ENCODE results near the gene MPST. TPM values are rescaled to one million over a fixed set of nuclear protein-coding genes. Genes with fewer than 3 reads are reported as not detected.

MPST gene
- total RNA-seq, 1 experiment from 2014 or later = 73.0 TPM

DNA sequence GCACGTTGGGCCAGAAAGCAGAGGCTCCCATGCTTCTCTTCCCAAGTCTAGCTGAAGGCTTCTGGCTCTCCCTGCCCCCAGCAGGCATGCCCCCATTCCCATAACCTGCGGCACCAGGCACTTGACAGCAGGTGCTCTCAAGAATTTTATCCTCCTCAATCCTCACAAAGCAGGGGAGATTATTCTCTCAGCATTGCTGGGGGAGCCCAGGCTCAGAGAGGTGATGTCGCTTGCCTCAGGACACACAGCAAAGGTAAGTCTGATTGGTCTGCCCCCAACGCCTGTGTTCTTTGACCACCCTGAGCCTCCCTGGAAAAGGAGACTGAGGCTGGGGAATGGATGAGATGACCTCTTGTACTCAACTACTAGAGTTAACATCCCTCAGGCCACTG lies 5.1 kb upstream of the MPST start:
- no TSS peak for BruUV-seq (replicated peaks)
- TF ChIP-seq CTCF (IDR thresholded peaks at IDR 0.05; ENCODE audit: unreplicated experiment) = no peak
- no peak overlapping the region for H3K27ac Mint-ChIP-seq (ENCODE audit: unreplicated experiment)
- no peak for DNase-seq
- H3K9me3 Mint-ChIP-seq (ENCODE audit: low read depth, unreplicated experiment) = peaks cover 4% of the 10 kb centered on the region
- peaks cover 10% of the 10 kb centered on the region for H3K27me3 Mint-ChIP-seq (ENCODE audit: unreplicated experiment)
- peaks cover 63% of the 10 kb centered on the region for H3K36me3 Mint-ChIP-seq (ENCODE audit: insufficient read depth, unreplicated experiment)
- peaks cover 26% of the 10 kb centered on the region for H3K4me1 Mint-ChIP-seq (ENCODE audit: low read depth, unreplicated experiment)
- intact Hi-C loops (cut with micrococcal nuclease; ENCODE audit: unreplicated experiment) = no loop called here
- H3K4me3 Mint-ChIP-seq (ENCODE audit: low read depth, unreplicated experiment) = no peak overlapping the region
- CTCF ChIA-PET = interaction anchor here (1.5 kb wide), 1 partner anchor 37 kb away, joined by 3 read pairs; no protein-coding TSS in a partner anchor

- no peak for TF ChIP-seq CTCF (IDR thresholded peaks at IDR 0.05; ENCODE audit: unreplicated experiment)
- CTCF ChIA-PET = interaction anchor here (1.1 to 1.5 kb wide), 2 partner anchors 29 to 38 kb away, joined by 3 to 5 read pairs; no protein-coding TSS in a partner anchor
- intact Hi-C loops (cut with micrococcal nuclease; ENCODE audit: unreplicated experiment) = no loop called here
- Mint-ChIP-seq H3K27ac (ENCODE audit: unreplicated experiment) (peak overlapping the region; percentile 53), H3K9me3 (ENCODE audit: low read depth, unreplicated experiment) (no peaks in the 10 kb centered on the region), H3K4me3 (ENCODE audit: low read depth, unreplicated experiment) (no peak overlapping the region), H3K4me1 (ENCODE audit: low read depth, unreplicated experiment) (peaks cover 26% of the 10 kb centered on the region), H3K27me3 (ENCODE audit: unreplicated experiment) (peaks cover 4% of the 10 kb centered on the region), H3K36me3 (ENCODE audit: insufficient read depth, unreplicated experiment) (peaks cover 63% of the 10 kb centered on the region)
- no peak for DNase-seq
- no TSS peak for BruUV-seq (replicated peaks)
These were observed 4.5 kb upstream of the MPST start for GRCh38 chr22:37014835-37015586.

- CTCF ChIA-PET = interaction anchor here (1.1 to 1.5 kb wide), 2 partner anchors 29 to 38 kb away, joined by 3 to 5 read pairs; no protein-coding TSS in a partner anchor
- Mint-ChIP-seq H3K9me3 (ENCODE audit: low read depth, unreplicated experiment) (no peaks in the 10 kb centered on the region), H3K27ac (ENCODE audit: unreplicated experiment) (peak overlapping the region; percentile 53), H3K4me1 (ENCODE audit: low read depth, unreplicated experiment) (peaks cover 26% of the 10 kb centered on the region), H3K27me3 (ENCODE audit: unreplicated experiment) (no peaks in the 10 kb centered on the region), H3K4me3 (ENCODE audit: low read depth, unreplicated experiment) (no peak overlapping the region), H3K36me3 (ENCODE audit: insufficient read depth, unreplicated experiment) (peaks cover 63% of the 10 kb centered on the region)
- DNase-seq = no peak
- TF ChIP-seq CTCF (IDR thresholded peaks at IDR 0.05; ENCODE audit: unreplicated experiment) = no peak
- intact Hi-C loops (cut with micrococcal nuclease; ENCODE audit: unreplicated experiment) = no loop called here
- no TSS peak for BruUV-seq (replicated peaks)
These were observed 4.0 kb upstream of the MPST start for GRCh38 chr22:37015587-37015878.

- Mint-ChIP-seq H3K4me3 (ENCODE audit: low read depth, unreplicated experiment) (peak overlapping the region; percentile 95), H3K4me1 (ENCODE audit: low read depth, unreplicated experiment) (peaks cover 29% of the 10 kb centered on the region), H3K9me3 (ENCODE audit: low read depth, unreplicated experiment) (no peaks in the 10 kb centered on the region), H3K36me3 (ENCODE audit: insufficient read depth, unreplicated experiment) (peaks cover 62% of the 10 kb centered on the region), H3K27ac (ENCODE audit: unreplicated experiment) (no peak overlapping the region), H3K27me3 (ENCODE audit: unreplicated experiment) (no peaks in the 10 kb centered on the region)
- CTCF ChIA-PET = interaction anchor here (1.0 kb wide), 1 partner anchor 10 kb away, joined by 3 read pairs; no protein-coding TSS in a partner anchor
- no peak for TF ChIP-seq CTCF (IDR thresholded peaks at IDR 0.05; ENCODE audit: unreplicated experiment)
- intact Hi-C loops (cut with micrococcal nuclease; ENCODE audit: unreplicated experiment) = no loop called here
- no peak for DNase-seq
- no TSS peak for BruUV-seq (replicated peaks)
These were observed 3.2 kb upstream of the MPST start for GRCh38 chr22:37016134-37016910.
